HS-27A (cell line): Measurements from ENCODE around the gene CTDSPL.
A peak's percentile ranks its signal among the peaks of the same experiment; 100 is the strongest.
"Not testable (repeated sequence)": the region's sequence is repeated elsewhere in the genome, so short reads cannot be mapped to it uniquely, and the experiment has no call there.

Source experiments
- DNase-seq: peaks from one replicate; pipeline ENCODE4 v3.0.0-alpha.2; 2012; ENCODE audit warnings: low read depth, missing footprints

CTDSPL gene

DNA sequence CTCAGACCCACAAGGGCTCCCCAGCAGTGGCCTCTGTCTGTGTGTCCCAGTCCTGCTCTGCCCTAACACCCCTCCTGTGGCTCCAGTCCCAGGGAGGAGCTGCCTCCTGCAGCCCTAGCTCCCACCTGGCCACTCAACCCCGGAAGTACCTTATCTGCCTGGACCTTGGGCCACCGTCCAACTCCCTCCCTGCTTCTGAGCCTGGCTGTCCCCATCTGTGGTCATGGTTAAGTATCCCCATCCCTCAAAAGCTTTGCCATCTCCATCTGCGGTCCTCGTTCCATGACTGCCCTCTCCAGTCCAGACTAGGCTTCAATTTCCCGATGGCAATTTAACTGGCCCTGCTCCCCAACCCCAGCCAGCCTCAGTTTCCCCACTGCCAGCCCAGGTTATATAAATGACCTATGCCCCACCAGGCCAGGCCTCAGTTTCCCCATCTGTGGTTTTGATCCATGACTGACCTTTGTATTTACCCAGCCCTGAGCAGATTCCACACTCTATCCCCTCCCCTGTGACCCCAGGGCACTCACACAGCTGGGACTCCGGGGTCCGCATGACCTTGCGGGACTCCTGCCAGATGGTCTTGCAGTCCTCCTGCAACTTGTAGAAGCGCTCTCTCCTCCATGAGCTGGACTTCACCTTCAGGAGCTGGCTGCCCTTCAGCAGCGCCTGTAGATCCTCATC, 158.1 kb downstream of the CTDSPL start:
- DNase-seq = no peak

DNA sequence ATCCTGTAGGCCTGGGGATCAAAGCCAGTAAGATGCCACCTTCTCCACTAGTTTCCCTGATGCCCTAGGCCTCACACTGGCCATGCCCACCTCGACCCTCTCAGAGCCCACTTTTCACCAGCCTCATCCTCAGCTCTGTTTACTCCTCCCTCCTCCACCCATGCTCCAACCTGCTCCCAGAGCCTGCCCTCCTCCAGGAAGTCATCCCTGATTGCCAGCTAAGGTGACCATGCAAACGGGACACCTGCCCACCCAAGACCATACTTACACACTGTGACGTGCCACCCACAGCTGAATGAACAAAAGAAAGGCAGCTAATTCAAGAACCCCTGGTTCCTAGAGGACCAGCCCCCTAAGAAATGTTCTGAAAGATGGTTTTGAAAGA, 158.7 kb downstream of the CTDSPL start:
- DNase-seq = no peak

DNA sequence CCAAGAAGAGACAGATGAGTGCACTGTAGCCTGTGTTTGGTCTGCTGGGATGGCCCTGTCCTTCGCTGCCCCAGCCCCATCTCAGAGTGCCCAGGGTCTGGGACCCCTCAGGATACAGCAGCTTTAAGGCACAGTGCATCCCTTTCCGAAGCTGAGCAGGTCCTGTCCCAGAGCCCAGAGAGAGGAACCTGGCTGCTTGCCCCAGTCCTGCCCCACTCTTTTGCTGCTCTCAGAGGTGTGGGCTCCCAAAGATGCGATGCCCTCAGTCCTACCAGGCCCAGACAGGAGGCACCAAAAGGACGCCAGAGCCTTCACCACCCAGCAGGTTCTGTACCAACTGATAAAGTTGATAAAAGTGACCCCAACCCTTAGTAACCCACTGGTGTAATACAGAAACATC, 159.5 kb downstream of the CTDSPL start:
- no peak for DNase-seq

- no peak for DNase-seq
Measured at GRCh38 chr3:38022301-38022700, 160.6 kb downstream of the CTDSPL start.

- no peak for DNase-seq
Measured at GRCh38 chr3:38022896-38023709, 161.4 kb downstream of the CTDSPL start.

- DNase-seq = no peak
Measured at GRCh38 chr3:38026856-38027255, 165.2 kb downstream of the CTDSPL start.

GRCh38 chr3:38027466-38028465, 166.1 kb downstream of the CTDSPL start:
- DNase-seq = no peak

DNA sequence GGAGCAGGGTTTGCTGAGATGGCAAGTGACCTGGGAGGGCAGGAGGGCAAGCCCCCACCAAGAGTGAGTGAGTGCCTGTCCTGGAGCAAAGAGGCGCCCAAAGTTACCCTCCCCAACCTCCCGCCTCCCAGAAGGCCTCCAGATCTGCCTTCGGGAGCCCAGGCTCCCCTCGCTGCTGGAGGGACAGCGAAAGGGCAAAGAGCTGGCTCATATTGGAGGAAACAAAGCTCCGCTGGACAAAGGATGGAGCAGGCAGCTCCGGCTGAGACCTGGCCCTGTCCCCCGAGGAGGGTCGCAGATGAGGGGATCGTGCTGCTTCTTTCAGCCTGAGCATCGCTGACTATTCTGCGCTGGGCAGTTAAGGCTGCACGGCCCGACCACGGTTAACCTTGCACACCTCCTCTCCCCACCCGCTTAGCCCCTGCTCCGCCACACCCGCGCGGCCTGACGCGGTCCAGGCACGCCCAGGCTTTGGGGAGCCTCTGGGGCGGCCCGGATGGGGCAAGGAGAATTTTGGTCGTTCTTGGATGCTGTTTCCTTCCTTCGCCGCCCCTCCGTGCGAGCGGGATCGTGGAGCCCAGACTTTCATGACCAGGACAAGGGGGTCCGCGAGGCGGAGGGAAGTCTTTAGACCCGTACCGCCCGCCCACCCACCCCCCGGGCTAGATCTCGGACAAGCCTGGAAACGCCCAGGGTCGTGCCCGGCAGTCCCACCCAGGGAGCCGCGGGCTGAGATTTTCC, 167.1 kb downstream of the CTDSPL start:
- DNase-seq = no peak

DNA sequence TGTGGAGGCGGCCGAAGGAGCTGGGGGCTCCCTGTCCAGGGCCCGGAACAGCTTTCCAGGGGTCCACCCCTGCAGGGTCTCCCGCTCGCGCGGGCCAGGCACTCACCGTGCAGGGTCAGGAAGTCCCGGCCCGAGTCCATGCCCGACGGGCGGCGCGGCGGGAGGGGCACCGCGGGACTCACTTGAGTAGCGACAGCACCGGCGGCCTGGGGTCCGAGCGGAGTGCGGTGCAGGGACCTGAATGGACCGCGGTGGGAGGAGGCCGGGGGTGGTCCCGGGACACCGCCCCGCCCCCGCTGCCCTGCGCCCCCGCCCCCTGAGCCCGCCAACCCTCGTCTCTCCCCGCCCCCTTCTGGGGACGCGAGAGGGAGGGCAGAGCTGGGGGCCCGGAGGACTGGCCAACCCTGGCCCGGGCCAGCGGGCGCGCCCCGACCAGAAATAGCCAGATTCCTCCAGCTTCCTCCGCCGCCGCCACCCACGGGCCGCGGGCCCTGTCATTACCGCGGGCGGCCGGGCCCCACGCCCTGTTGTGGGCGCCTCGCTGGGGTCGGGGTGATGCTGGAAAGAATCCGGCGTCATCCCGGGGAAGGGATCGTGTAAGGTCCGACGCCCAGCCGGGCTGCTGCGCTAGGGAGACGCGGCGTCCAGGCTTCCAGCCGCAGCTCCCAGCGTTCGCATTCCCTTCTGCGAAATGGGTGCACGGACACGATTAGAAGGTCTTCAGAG, 167.9 kb downstream of the CTDSPL start, which contains the start of gene PLCD1:
Gene PLCD1 (minus strand): TSS at position 243 of the 726 bp plus-strand sequence. CDS start 103 bp downstream, at position 140.
- DNase-seq = no peak

GRCh38 chr3:38030126-38031021, 168.7 kb downstream of the CTDSPL start:
- DNase-seq = no peak

DNA sequence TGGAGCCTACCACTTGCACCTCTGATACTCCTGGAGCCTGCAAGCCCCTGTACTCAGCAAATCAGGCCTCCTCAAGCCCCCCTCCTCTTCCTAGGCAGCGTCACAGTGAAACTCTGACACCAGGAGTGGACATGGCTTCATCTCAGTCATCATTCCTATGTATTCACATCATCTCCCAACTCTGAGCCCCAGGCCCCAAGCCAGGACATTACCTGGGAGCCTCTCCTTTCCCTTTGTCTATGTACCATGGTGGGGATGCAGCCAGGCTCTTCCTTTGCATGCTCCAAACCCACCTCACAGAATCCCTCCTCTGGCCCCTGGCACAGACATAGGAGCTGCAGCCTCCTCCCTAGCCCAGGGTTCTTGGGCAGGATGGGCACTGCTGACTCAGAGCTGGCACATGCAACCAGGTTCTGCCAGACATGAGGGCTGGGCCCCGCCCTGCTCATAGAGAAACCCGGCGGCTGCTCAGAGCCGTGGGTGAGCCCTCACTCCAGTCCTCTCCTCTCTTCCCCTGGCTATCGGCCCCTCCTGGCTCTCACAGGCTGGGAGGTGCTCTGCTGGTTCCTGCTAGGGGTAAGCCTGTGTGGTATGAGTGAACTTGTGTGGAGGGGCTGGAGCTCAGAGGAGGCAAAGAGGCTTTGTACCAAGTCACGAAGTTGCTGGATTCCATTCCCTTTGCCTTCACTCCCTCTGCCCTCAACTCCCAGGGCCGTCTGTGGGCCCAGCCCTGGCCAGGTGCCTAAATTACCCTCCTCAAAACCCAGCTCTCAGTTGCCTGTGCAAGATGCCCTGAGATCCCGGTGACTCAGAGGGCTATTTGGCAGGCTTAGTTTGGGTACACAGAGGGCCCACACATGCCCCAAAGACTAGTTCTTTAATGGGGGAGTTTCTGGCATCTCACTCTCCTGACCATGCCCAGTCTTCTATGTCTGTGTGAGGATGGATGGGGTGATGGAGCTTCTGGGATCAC, 169.6 kb downstream of the CTDSPL start:
- DNase-seq = peak; percentile 77

GRCh38 chr3:38032328-38032865, 170.7 kb downstream of the CTDSPL start:
- no peak for DNase-seq

GRCh38 chr3:38033586-38033985, 171.9 kb downstream of the CTDSPL start:
- DNase-seq = not testable (repeated sequence)
